ENCODE results near the gene C5orf52. TPM values are rescaled to one million over a fixed set of nuclear protein-coding genes. Genes with fewer than 3 reads are reported as not detected.
"Not testable (repeated sequence)": the region's sequence is repeated elsewhere in the genome, so short reads cannot be mapped to it uniquely, and the experiment has no call there.

The C5orf52 gene
- polyA plus RNA-seq (ENCODE audit: insufficient read length in 10 of 10) = not detected
- long read RNA-seq, donor 1 = 0 reads
- long read RNA-seq, donor 2 = 0 reads
- long read RNA-seq, donor 3 = 0 reads
- long read RNA-seq, donor 4 = 0 reads
- long read RNA-seq, donor 5 = 0 reads
- long read RNA-seq, donor 6 = 0 reads
- long read RNA-seq, donor 7 = 0 reads
- long read RNA-seq, donor 8 = 0 reads
- long read RNA-seq, donor 9 = 0 reads

DNA sequence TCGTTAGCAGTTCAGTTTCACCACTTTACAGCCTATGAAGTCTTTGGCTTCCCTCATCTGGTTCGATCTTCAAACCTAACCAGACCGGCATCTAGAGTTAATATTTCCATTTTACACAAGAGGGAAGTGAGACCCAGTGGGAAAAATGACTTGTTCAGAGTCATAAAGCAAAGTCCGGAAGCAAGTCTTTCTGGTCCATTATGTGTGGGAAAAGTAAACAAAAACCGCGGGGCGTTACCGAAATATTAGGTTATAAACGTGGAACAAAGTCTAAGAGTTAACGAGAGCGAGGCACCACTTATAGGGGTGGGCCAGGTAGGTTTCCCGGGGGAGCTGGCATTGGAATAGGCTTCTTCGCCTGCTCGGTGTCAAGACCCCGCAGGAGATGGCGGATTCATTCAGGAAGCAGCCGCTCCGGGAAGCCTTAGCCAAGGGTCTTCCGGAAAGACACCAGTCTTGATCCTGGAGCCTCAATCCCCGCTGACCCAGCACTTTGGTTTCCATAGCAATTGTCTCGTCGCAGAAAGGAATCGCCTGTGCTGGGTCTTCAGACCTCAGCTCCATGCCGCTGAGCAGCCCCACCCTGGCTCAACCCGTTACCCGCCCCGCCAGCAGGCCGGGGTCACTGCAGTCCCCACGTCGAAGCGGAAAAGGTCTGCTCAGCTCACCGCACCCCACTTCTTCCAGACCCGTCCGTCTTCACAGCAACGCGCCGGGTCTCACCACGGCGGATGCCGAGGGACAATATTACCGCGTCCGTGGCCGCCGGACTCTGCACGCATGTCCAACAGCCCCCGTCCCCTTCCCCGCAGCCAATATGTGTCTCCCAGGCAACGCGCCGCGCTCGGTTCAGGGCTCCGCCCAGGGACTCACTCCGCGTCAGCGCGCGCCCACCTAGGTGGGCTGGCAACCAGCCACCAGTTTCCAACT lies at the start of gene C5orf52:
Gene C5orf52, plus strand, starts transcription at position 872 of the 930 bp plus-strand sequence. CDS start 82 bp downstream, outside the sequence.
- peak in 2 of 3 donors; percentile 55 to 86 for DNase-seq

- DNase-seq = no peak
Observed at GRCh38 chr5:157624144-157624543, 47.2 kb upstream of the C5orf52 start.

GRCh38 chr5:157626831-157627230 lies 44.5 kb upstream of the C5orf52 start:
- no peak for DNase-seq

GRCh38 chr5:157630341-157630740 lies 41.0 kb upstream of the C5orf52 start:
- DNase-seq = no peak

- DNase-seq = no peak
Observed at GRCh38 chr5:157640406-157641066, 30.8 kb upstream of the C5orf52 start.

- DNase-seq = no peak
Observed at GRCh38 chr5:157648275-157648990, 22.9 kb upstream of the C5orf52 start.

DNA sequence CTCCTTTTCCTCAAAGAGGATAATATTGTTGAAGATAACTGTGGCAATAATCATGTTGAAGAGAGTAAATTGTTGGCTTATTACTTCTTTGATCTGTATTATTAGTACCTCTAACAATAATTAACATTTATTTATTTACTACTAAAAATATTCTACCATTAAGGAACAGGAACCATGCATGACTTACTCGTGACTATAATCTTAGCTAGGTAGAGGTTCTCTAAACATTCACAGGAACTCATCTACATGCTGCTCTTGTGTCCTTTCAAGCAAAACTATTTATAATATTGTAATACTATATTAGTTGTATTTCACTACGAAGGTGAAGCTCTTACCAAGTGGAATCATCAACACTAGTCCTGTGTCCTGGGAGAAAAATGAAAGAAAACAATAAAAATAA lies 22.2 kb upstream of the C5orf52 start:
- no peak for DNase-seq

DNA sequence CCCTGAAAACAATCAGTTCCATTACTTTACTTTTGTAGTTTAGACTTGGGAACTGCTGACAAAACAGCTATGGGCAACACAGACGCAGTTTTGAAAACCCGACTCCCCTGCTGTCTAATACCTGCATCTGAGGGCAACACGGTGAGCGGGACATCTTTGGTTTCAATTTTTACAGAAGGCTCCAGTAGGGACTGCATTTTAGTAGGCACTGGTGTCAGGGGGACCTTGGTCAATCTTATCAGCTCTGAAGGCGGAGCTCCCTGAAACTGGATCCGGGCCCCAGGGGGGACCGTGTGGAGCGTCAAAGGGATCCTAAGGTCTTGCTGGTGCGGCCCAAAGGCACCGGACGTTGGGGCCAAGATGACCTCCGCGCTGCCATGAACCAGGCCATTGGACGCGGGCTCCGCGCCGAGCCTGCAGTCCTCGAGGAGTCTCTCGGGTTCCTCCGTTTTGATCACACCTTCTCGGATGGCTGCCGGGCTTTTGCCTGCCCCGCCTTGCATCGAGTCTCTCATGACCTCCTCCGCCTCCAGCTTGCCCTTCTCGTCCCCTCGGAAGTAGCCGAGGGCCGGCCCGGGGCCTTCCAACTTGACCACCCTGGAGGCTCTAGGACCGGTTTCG lies 20.2 kb upstream of the C5orf52 start:
- no peak for DNase-seq

GRCh38 chr5:157651623-157652376 lies 19.5 kb upstream of the C5orf52 start:
- peak in 2 of 3 donors; percentile 64 to 84 for DNase-seq

DNA sequence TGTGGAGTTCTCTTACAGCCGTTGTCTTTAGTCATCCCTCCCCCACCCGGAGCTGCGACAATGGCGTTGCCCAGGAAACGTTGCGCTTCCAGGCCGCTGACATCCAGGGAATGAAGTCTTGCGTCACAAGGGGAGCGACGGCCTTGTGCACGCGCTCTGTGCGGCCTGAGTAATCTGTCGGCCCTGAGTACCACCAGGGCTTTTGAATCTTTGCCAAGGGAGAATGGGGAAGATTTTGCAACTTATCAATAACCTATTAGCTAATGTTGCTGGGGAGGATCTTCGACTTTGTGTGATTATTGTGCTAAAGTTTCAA lies 19.0 kb upstream of the C5orf52 start, which contains the start of gene SOX30:
Gene SOX30, minus strand, starts transcription at position 62 of the 316 bp plus-strand sequence. CDS start 360 bp downstream, outside the sequence.
- DNase-seq = no peak

DNA sequence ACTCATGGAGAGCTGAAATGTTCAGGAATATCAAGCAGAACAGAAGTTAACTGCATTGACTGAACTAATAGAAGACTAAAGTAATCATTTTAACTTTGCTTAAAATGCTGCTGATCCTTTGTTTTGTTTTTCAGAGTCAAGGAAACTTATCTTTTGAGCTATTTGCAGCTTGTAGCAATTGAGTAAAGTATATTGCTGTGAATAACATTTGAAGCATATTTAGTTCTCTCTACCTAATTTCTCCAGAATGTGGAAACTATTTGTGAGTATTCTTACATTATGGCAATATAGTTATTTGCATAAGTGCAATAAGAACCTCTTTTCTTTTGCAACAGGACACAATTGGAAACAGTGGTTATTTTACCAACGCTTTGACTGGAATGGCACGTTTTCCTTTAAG lies 13.8 kb upstream of the C5orf52 start:
- DNase-seq = no peak

- no peak for DNase-seq
Observed at GRCh38 chr5:157658893-157659292, 12.4 kb upstream of the C5orf52 start.

DNA sequence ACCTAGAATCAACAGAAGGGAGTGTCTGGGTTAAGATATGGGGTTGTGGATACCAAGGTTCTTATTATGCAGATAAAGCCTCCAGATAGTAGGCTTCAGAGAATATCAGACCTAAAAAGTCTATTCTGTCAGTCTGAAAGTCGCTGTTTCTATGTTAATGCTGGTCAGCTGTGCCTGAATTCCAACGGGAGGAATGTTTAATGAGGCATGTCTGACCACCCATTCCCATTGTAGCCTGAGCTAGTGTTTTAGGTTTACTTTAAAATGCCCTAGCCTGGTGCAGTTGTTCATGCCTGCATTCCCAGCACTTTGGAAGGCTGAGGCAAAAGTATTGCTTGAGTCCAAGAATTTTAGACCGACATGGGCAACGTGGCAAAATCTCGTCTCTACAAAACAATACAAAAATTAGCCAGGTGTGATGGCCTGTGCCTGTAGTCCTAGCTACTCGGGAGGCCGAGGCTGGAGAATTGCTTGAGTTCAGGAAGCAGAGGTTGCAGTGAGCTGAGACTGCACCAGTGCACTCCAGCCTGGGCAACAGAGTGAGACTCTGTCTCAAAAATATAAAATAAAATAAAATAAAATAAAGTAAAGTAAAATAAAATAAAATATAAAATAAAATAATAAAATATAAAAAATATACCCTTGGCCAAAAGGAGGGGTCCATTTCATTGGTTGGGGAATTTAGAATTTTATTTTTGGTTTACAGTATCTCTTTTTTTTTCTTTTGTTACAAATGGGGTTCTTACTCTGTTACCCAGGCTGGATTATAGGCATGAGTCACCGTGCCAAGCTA lies 11.3 kb upstream of the C5orf52 start:
- no peak for DNase-seq

- no peak for DNase-seq
Observed at GRCh38 chr5:157665467-157666070, 5.8 kb upstream of the C5orf52 start.

DNA sequence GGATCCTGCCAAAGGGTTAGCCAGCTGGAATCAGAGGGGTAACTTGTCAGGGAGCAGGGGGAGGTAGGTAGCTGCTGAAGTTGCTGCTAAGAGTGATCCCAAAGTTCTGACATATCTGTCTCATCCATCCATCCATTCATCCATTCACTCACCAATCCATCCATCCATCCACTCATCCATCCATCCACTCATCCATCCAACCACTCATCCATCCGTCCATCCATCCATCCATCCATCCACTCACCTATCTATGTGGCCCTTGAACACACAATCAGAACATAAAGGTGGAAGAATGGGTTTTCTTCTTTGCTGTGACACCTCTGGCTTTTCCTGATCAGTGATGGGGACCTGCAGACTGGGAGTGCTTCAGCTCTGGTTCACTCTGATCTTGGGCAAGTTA lies 3.0 kb upstream of the C5orf52 start:
- DNase-seq = no peak

DNA sequence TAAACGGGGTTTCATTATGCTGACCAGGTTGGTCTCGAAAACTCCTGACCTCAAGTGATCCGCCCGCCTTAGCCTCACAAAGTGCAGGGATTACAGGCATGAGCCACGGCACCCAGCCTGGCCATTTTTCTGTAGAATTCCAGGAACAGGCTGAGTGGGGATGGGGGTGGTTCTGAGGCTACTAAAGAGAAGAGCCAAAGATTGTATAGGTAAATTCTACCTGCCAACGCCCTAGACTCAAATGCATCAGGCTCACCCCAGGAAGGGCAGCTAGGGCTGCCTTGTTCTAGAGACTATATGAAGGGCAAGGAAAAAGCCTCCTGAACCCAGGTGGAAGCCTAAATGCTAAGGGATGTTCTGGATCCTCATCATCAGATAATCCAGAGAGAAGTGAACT lies 1.6 kb upstream of the C5orf52 start:
- DNase-seq = no peak

- no peak for DNase-seq
Observed at GRCh38 chr5:157671592-157672330, 428 bp downstream of the C5orf52 start.

- no peak for DNase-seq
Observed at GRCh38 chr5:157672976-157673375, 1.6 kb downstream of the C5orf52 start.

DNA sequence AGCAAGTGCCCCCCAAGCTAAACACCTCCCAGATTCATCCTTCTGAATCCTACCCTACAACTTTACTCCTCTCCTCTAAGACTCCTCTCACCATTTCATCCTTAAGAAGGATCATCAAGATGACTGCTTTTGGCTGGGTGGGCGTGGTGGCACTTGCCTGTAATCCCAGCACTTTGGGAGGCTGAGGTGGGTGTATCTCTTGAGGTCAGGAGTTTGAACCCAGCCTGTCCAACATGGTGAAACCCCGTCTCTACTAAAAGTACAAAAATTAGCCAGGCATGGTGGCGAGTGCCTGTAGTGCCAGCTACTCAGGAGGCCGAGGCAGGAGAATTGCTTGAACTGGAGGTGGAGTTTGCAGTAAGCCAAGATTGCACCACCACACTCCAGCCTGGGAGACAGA lies 3.0 kb downstream of the C5orf52 start:
- DNase-seq = not testable (repeated sequence)

All from muscle of back (tissue), 13 donors.